NB4 (cell line): ENCODE data around the gene STIM1.

Experiments used
- DNase-seq: peaks from one replicate; pipeline ENCODE4 v3.0.0; 2010; ENCODE audit warnings: low read depth
- H3K4me3 ChIP-seq: one replicate; pipeline ENCODE4 v1.5.1; 2011; ENCODE audit warnings: mild to moderate bottlenecking, low read depth, low read length, moderate library complexity
- MYC ChIP-seq: IDR thresholded peaks from 2 replicates; pipeline ENCODE4 v1.6.1; 2011; ENCODE audit warnings: low read depth, low read length
- POLR2A ChIP-seq: IDR thresholded peaks from 2 replicates; pipeline ENCODE4 v1.6.1; 2011; ENCODE audit warnings: mild to moderate bottlenecking; ENCODE audit not compliant: insufficient read length; ENCODE audit errors: extremely low read depth
- TF ChIP-seq, protein P1 (sequence below): IDR thresholded peaks from one replicate; pipeline ENCODE4 v1.5.1; 2012; ENCODE audit warnings: low read depth, low read length
- TF ChIP-seq, protein P2 (sequence below): IDR thresholded peaks from 2 replicates; pipeline ENCODE4 v1.6.1; 2011; ENCODE audit warnings: low read depth, low read length

Gene STIM1

DNA sequence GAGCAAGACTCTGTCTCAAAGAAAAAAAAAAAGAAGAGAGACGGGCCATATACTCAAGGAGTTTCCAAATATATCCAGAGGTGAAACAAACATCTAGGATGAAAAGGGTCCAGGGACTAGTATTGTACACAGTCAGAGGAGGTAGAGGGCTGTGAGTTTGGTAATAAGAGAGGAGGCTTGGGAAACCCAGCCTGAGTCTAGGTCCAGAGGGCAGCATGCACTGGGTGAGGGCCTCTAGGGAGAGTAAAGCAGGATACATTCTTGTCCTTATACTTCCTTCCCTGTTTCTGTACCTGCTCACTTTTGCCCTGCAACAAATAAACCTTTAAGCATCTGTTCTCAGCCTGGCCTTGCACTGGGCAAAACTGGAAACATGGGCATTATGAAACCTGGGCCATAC is 31.5 kb downstream of the STIM1 start:
- TF ChIP-seq POLR2A (no peak), MYC (no peak)
- TF ChIP-seq, protein P1, sequence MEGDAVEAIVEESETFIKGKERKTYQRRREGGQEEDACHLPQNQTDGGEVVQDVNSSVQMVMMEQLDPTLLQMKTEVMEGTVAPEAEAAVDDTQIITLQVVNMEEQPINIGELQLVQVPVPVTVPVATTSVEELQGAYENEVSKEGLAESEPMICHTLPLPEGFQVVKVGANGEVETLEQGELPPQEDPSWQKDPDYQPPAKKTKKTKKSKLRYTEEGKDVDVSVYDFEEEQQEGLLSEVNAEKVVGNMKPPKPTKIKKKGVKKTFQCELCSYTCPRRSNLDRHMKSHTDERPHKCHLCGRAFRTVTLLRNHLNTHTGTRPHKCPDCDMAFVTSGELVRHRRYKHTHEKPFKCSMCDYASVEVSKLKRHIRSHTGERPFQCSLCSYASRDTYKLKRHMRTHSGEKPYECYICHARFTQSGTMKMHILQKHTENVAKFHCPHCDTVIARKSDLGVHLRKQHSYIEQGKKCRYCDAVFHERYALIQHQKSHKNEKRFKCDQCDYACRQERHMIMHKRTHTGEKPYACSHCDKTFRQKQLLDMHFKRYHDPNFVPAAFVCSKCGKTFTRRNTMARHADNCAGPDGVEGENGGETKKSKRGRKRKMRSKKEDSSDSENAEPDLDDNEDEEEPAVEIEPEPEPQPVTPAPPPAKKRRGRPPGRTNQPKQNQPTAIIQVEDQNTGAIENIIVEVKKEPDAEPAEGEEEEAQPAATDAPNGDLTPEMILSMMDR: no peak
- TF ChIP-seq, protein P2, sequence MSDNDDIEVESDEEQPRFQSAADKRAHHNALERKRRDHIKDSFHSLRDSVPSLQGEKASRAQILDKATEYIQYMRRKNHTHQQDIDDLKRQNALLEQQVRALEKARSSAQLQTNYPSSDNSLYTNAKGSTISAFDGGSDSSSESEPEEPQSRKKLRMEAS: no peak
- peak; percentile 67 for DNase-seq
- H3K4me3 ChIP-seq: no peak overlapping the region

DNA sequence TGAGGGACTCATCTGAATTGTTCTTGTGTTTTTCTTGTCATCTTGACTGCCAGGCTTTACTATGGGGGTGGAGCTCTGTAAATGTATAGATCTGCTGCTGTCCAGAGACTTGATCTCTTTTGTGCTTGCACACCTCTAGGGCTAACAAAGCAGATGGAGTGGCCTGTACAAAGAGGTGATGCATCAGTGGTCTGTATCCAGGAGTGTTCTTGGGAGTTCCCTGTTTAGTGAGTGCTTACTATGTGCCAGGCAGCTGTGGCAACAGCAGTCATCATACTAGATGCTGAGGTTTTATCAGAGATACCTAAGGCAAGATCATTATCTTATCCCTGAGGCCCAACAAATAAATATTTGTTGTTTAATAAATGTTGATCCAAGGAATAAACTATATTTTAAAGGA is 33.4 kb downstream of the STIM1 start:
- no peak for DNase-seq
- no peak for TF ChIP-seq POLR2A
- TF ChIP-seq, protein P2: no peak
- TF ChIP-seq, protein P1: no peak
- no peak for TF ChIP-seq MYC
- H3K4me3 ChIP-seq: no peak overlapping the region

DNA sequence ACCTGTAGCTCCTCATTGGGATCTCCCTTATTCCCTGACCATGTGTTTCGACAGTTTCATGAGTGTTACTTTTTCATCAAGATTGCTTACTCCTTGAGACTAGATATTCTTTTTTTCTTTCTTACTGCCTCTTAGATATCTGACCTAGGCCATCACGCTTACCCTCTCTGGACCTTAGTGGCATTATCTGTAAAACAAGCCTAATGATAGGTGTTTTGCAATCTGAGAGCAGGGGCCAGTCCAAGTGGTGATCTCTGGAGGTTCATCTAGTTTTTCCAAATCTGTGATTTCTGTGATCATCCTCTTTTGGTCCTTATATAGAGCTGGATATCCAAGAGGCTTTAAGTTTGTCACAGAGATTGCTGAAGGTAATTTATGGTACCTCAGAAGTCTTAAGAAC is 34.5 kb downstream of the STIM1 start:
- no peak overlapping the region for H3K4me3 ChIP-seq
- DNase-seq: no peak
- TF ChIP-seq, protein P2: no peak

DNA sequence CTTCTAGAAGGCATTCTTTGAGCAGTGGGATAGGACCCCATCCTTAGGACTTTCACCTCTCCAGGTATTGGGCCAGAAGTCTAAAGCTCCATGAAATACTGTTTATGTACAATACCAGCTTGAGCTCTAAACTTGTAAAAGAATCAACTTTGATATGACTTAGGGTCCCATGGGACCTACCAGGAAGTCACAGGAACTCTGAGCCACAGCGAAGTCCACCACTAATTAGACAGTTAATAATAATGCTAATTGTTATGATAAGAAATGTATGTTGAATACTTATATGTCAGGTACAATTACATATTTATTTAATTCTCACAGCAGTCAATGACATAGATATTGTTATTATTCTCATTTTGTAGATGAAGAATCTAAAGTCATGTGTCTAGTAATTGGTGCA is 35.3 kb downstream of the STIM1 start:
- H3K4me3 ChIP-seq: no peak overlapping the region
- TF ChIP-seq, protein P2: no peak
- TF ChIP-seq, protein P1: no peak
- TF ChIP-seq MYC (no peak), POLR2A (no peak)
- no peak for DNase-seq

DNA sequence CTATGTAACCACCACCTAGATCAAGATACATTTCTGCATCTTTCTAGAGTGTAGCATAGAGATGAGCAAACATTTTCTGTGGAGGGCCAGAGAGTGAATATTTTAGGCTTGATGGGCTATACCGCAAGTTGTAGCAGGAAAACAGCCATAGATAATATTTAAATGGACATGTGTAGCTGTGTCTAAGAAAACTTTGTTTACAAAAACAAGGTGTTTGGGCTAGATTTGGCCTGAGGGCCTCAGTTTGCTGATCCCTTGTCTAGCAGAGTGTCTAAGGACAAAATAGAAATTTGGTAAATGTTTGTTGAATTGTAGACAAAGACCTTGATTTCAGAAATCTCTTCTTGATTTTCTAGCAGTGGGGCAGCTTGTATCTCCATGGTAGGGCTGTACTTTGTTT is 36.3 kb downstream of the STIM1 start:
- TF ChIP-seq, protein P1: no peak
- DNase-seq: no peak
- no peak overlapping the region for H3K4me3 ChIP-seq

DNA sequence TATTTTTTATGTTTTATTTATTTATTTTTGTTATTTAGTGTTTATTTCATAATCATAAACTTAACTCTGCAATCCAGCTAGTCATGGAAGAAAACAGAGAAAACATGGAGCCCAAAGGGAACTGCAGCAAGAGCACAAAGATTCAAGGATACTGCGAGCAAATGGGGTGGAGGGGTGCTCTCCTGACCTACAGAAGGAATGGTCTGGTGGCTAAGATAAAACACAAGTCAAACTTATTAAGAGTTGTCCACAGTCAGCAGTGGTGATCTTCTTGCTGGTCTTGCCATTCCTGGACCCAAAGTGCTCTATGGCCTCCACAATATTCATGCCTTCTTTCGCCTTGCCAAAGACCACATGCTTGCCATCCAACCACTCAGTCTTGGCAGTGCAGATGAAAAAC is 36.7 kb downstream of the STIM1 start:
- H3K4me3 ChIP-seq: no peak overlapping the region
- no peak for DNase-seq
- TF ChIP-seq MYC: no peak
- TF ChIP-seq, protein P1: no peak
- TF ChIP-seq, protein P2: no peak
- no peak for TF ChIP-seq POLR2A
